ENCODE measurements around the gene CCDC184. TPM values are rescaled to one million over a fixed set of nuclear protein-coding genes. Genes with fewer than 3 reads are reported as not detected.

Gene CCDC184
- total RNA-seq, 1 experiment from 2014 or later = 1.4 TPM

DNA sequence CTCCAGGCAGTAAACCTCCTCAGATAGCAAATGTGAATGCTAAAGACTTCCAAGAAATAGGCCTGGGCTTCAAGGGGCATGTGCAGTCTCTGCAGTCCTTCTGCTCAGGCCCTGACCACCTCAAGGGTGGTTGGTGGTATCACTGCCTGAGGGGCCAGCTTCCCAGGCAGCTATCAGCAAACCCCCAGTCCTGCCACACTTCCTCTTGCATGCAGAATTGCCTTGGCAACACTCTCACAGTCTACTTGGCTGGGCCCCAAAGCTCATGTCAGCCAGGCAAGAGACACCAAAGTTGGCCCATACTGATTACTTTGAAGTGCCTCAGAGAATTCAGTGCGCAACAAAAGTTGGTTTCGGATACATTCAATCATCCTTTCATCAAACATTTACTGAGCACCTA lies 22.6 kb upstream of the CCDC184 start (continued):
- no peak for TF ChIP-seq FOXJ3 (CRISPR knock-in tag; IDR thresholded peaks at IDR 0.05; ENCODE audit: borderline replicate concordance)
- TF ChIP-seq PRDM15 (CRISPR knock-in tag; IDR thresholded peaks at IDR 0.05) = no peak
- TF ChIP-seq, protein P1, sequence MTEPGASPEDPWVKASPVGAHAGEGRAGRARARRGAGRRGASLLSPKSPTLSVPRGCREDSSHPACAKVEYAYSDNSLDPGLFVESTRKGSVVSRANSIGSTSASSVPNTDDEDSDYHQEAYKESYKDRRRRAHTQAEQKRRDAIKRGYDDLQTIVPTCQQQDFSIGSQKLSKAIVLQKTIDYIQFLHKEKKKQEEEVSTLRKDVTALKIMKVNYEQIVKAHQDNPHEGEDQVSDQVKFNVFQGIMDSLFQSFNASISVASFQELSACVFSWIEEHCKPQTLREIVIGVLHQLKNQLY (CRISPR knock-in tag; IDR thresholded peaks at IDR 0.05) = no peak
- no peak for TF ChIP-seq RORB (CRISPR knock-in tag; IDR thresholded peaks at IDR 0.05)
- TF ChIP-seq MXD4 (CRISPR knock-in tag; IDR thresholded peaks at IDR 0.05; ENCODE audit: borderline replicate concordance) = no peak
- TF ChIP-seq, protein P2, sequence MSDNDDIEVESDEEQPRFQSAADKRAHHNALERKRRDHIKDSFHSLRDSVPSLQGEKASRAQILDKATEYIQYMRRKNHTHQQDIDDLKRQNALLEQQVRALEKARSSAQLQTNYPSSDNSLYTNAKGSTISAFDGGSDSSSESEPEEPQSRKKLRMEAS (CRISPR knock-in tag; IDR thresholded peaks at IDR 0.05) = no peak
- no peak for TF ChIP-seq AFF4 (CRISPR knock-in tag; IDR thresholded peaks at IDR 0.05; ENCODE audit: borderline replicate concordance)
- no peak for TF ChIP-seq ESRRA (CRISPR knock-in tag; IDR thresholded peaks at IDR 0.05; ENCODE audit: borderline replicate concordance)
- no peak for TF ChIP-seq MYBL2 (CRISPR knock-in tag; IDR thresholded peaks at IDR 0.05)
- no peak for TF ChIP-seq SMAD4 (CRISPR knock-in tag; IDR thresholded peaks at IDR 0.05)
- no peak for TF ChIP-seq ZNF263 (CRISPR knock-in tag; IDR thresholded peaks at IDR 0.05; ENCODE audit: low read depth)
- TF ChIP-seq FOXP1 (CRISPR knock-in tag; IDR thresholded peaks at IDR 0.05; ENCODE audit: borderline replicate concordance) = no peak
- TF ChIP-seq ZNF671 (CRISPR knock-in tag; IDR thresholded peaks at IDR 0.05) = no peak
- TF ChIP-seq, protein P3, sequence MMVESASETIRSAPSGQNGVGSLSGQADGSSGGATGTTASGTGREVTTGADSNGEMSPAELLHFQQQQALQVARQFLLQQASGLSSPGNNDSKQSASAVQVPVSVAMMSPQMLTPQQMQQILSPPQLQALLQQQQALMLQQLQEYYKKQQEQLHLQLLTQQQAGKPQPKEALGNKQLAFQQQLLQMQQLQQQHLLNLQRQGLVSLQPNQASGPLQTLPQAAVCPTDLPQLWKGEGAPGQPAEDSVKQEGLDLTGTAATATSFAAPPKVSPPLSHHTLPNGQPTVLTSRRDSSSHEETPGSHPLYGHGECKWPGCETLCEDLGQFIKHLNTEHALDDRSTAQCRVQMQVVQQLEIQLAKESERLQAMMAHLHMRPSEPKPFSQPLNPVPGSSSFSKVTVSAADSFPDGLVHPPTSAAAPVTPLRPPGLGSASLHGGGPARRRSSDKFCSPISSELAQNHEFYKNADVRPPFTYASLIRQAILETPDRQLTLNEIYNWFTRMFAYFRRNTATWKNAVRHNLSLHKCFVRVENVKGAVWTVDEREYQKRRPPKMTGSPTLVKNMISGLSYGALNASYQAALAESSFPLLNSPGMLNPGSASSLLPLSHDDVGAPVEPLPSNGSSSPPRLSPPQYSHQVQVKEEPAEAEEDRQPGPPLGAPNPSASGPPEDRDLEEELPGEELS (CRISPR knock-in tag; IDR thresholded peaks at IDR 0.05) = no peak

- Mint-ChIP-seq H3K4me3 (no peak overlapping the region), H3K27ac (no peak overlapping the region), H3K4me1 (peaks cover under 1% of the 10 kb centered on the region; the same call in 1 of the 2 replicates), H3K9me3 (no peaks in the 10 kb centered on the region), H3K27me3 (ENCODE audit: low read depth) (peaks cover 8% of the 10 kb centered on the region), H3K36me3 (no peaks in the 10 kb centered on the region)
- CTCF ChIA-PET = interaction anchor here (1.0 kb wide), 1 partner anchor 79 kb away, joined by 3 read pairs; no protein-coding TSS in a partner anchor
- no peak for ATAC-seq
- no peak for DNase-seq (ENCODE audit: low spot score)
- POLR2A ChIA-PET = no interaction called here
- no peak for TF ChIP-seq ARID4B (CRISPR knock-in tag; IDR thresholded peaks at IDR 0.05; ENCODE audit: borderline replicate concordance)
- no peak for TF ChIP-seq HMGXB4 (CRISPR knock-in tag; IDR thresholded peaks at IDR 0.05)
- TF ChIP-seq, protein P4, sequence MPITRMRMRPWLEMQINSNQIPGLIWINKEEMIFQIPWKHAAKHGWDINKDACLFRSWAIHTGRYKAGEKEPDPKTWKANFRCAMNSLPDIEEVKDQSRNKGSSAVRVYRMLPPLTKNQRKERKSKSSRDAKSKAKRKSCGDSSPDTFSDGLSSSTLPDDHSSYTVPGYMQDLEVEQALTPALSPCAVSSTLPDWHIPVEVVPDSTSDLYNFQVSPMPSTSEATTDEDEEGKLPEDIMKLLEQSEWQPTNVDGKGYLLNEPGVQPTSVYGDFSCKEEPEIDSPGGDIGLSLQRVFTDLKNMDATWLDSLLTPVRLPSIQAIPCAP (CRISPR knock-in tag; IDR thresholded peaks at IDR 0.05) = no peak
Measured at GRCh38 chr12:48163150-48163747, 20.2 kb upstream of the CCDC184 start.

All from WTC11 (cell line).